ENCODE measurements around the gene ELOVL2.

Gene ELOVL2

DNA sequence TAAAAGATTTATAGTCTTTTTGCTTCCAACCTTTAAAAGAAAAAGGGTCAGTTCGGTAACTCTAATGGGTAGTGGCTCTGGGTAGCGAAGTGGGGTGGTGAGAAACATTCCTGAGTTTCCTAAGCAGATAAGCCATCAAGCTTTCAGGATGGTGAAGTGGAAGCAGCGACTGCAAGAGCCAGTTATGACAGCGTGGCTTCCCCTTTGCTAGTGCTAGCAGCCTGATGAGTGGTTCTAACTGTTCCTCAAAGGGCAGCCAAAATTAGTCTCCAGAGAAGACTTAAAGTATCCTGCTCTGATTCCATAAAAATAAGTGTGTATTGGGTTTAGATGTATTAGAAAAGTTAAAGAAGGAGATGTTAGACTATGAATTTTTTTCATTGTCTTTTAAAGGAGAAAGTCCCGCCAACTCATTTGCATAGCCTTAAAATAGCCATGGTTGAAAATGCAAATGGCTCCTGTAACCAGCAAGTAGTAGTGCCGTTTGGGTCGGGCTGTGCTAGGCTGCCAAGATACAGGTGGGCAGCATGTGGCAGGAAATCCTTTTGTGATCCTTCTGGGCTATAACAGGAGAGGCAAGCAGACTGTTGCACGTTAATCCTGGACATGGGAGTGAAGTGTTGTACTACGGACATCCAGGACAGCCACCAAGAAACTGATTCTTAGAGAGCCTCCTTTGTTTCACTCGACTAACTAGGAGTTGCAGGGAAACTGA is 18.0 kb downstream of the ELOVL2 start:
- Mint-ChIP-seq H3K36me3 (ENCODE audit: insufficient read depth) (no peaks in the 10 kb centered on the region), H3K9me3 (no peaks in the 10 kb centered on the region), H3K27ac (no peak overlapping the region), H3K4me1 (ENCODE audit: low read depth in 2 of 2) (no peaks in the 10 kb centered on the region), H3K27me3 (peaks cover 43 to 71% of the 10 kb centered on the region in 2 donors), H3K4me3 (no peak overlapping the region)
- no peak for ATAC-seq (replicated peaks)
- DNase-seq = no peak

DNA sequence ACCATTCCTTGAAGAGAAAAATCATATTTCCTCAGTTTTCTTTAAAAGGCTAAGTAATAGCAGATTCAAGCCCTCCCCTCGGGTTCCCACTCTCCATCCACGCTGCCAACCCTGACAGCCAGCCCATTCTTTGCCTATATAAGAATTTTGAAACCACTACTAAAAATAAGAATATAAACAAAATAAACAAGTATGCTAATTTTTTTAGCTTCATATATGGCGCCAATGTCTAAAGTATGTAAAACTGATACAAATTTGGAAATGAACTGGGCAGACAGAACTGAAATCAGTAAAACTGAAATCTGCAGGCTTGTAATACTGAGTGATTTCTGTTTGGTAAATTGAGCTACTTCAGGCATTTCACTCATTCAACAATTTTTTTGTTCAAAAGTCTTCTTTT is 19.0 kb downstream of the ELOVL2 start:
- H3K4me3 Mint-ChIP-seq = no peak overlapping the region
- DNase-seq (no peak), ATAC-seq (replicated peaks) (no peak)
- no peaks in the 10 kb centered on the region for H3K4me1 Mint-ChIP-seq (ENCODE audit: low read depth in 2 of 2)
- peaks cover 45 to 70% of the 10 kb centered on the region in 2 donors for H3K27me3 Mint-ChIP-seq
- H3K9me3 Mint-ChIP-seq = no peaks in the 10 kb centered on the region
- H3K36me3 Mint-ChIP-seq (ENCODE audit: insufficient read depth) = no peaks in the 10 kb centered on the region
- H3K27ac Mint-ChIP-seq = no peak overlapping the region

DNA sequence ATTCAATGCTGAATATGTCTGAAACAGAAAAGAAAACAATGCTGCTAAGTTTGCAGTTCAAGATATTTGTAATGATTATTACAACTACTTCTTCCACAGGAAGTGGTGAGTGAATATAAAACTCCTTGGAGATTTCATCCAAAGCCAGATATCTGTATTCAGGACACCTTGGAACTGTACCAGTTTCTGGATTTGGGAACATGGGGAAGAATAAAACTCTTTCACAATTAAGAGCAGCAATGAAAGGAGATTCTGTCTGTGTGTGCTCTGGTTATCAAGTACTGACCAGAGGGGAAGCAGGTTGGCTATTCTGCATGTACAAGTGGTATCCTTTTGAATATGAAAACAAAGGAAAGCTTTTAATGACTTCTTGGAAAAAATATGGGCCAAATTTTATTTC is 21.1 kb downstream of the ELOVL2 start:
- Mint-ChIP-seq H3K9me3 (no peaks in the 10 kb centered on the region), H3K4me3 (no peak overlapping the region), H3K27me3 (peaks cover 38 to 52% of the 10 kb centered on the region in 2 donors), H3K36me3 (ENCODE audit: insufficient read depth) (no peaks in the 10 kb centered on the region), H3K4me1 (ENCODE audit: low read depth in 2 of 2) (no peaks in the 10 kb centered on the region), H3K27ac (no peak overlapping the region)
- no peak for ATAC-seq (replicated peaks)
- DNase-seq = no peak

DNA sequence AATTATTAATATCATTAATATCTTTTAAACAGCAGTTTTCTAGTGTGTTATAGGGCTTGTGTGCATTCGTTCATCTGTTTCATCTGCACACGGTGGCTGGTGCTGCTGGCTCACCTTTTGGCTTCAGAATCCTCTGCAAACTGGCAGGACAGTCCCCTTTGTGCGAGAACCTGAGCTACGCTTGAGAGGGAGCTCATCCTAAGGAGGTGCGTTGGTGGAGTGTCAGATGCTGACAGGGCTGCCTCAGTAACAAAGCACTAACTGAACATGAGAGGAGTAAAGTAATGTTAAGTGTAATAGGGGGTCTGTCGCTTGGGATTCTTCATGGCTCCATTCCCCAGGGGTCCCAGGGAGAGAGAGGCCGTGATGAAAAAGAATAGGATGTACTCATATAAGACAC is 22.4 kb downstream of the ELOVL2 start:
- Mint-ChIP-seq H3K9me3 (no peaks in the 10 kb centered on the region), H3K4me3 (no peak overlapping the region), H3K4me1 (ENCODE audit: low read depth in 2 of 2) (no peaks in the 10 kb centered on the region), H3K36me3 (ENCODE audit: insufficient read depth) (no peaks in the 10 kb centered on the region), H3K27me3 (peaks cover 30 to 42% of the 10 kb centered on the region in 2 donors), H3K27ac (no peak overlapping the region)
- no peak for DNase-seq
- no peak for ATAC-seq (replicated peaks)

DNA sequence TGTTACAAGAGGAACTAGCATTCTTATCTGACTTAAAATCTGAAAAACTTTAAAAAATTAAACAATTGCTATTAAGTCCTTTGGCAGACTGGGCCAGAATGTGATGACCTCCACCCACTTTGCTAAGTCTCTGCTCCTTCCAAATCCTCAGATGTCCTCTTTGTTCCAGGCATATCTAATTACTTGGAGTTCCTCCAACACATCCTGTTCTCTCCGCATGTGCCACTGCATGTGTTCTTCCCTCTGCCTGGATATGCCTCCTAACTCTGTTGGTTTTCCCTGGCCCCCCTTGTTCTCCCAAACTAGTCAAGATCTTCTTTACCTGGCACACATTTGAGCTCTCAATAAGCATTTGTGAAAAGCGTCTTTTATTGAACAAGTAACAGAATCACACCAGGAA is 23.1 kb downstream of the ELOVL2 start:
- Mint-ChIP-seq H3K9me3 (no peaks in the 10 kb centered on the region), H3K4me1 (ENCODE audit: low read depth in 2 of 2) (no peaks in the 10 kb centered on the region), H3K27ac (no peak overlapping the region), H3K27me3 (peaks cover 28 to 37% of the 10 kb centered on the region in 2 donors), H3K36me3 (ENCODE audit: insufficient read depth) (no peaks in the 10 kb centered on the region), H3K4me3 (no peak overlapping the region)
- DNase-seq (no peak), ATAC-seq (replicated peaks) (no peak)

DNA sequence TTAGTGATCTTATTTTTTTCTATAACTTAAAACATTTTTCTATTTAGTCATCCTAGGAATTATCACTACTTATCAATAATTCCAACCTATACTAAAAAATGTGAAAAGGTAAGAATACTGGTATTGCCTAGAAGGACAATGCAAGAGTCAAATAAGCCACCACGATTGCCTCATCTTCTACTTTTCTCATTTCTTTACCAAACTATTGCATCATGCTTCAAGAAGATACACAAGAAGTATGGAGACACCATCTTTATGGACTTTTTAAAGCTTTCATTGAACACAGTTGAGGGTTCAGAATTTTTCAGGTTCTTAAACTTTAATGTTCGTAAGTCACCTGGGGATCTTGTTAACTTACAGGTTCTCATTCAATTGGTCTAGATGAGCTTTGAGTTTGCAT is 25.9 kb downstream of the ELOVL2 start:
- Mint-ChIP-seq H3K36me3 (ENCODE audit: insufficient read depth) (no peaks in the 10 kb centered on the region), H3K4me1 (ENCODE audit: low read depth in 2 of 2) (no peaks in the 10 kb centered on the region), H3K9me3 (no peaks in the 10 kb centered on the region), H3K27ac (no peak overlapping the region), H3K4me3 (no peak overlapping the region), H3K27me3 (peaks cover 39 to 43% of the 10 kb centered on the region in 2 donors)
- no peak for ATAC-seq (replicated peaks)
- no peak for DNase-seq

DNA sequence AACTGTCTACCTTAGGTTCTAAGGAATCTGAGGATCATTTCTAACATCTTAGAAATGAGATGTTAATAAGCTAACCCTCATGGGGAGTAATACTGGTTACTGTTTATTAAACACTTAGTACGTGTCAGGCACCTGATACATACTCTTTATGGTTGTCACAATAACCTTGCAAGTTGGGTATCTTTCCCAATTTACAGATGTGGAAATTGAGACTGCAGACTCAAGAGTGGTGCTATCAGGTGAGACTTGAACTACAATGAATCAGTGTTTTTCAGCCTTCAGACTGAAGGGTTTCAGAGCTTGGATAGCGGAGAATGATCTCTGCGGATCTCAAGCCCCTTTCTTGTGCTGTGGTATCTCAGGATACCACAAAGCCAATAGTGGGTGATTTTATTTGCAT is 27.0 kb downstream of the ELOVL2 start:
- Mint-ChIP-seq H3K27ac (no peak overlapping the region), H3K36me3 (ENCODE audit: insufficient read depth) (no peaks in the 10 kb centered on the region), H3K27me3 (peaks cover 35 to 48% of the 10 kb centered on the region in 2 donors), H3K4me1 (ENCODE audit: low read depth in 2 of 2) (no peaks in the 10 kb centered on the region), H3K9me3 (no peaks in the 10 kb centered on the region), H3K4me3 (no peak overlapping the region)
- no peak for ATAC-seq (replicated peaks)
- DNase-seq = no peak

DNA sequence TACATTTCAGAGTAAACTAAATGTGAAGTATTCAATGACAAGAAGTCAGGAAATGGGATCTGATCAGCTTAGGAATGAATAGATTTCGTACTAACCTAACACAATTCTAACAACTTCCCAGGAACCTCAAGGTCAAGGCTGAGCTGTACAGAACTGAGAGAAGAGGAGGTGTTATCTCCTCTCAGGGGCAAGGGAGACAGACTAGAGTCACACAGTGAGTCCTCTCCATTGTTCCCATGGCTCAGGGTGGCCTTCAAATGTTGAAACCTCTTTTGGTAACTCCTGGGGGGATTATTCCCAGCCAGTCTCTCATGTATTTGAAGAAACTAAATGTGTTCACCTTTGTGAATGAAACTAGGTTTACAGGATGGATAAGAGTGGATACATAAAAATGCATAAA is 27.7 kb downstream of the ELOVL2 start:
- no peak overlapping the region for H3K27ac Mint-ChIP-seq

DNA sequence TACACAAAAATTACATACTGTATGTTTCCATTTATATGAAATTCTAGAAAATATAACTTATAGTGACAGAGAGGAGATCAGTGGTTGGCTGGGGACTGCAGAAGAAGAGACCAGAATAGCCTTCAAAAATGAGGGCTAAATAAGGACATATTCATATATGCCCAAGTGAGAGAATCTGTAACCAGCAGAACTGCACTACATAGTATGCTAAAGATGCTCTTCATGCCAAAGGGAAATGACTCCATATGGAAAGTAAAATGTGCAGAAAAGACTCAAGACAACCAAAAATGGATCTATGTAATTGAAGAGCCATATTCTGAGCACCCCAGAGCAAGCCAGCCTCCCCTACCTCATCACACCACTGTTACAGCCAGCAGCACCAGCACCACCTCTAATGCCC is 29.0 kb downstream of the ELOVL2 start:
- H3K4me1 Mint-ChIP-seq (ENCODE audit: low read depth in 2 of 2) = no peaks in the 10 kb centered on the region
- H3K9me3 Mint-ChIP-seq = no peaks in the 10 kb centered on the region
- H3K27me3 Mint-ChIP-seq = peaks cover 28 to 37% of the 10 kb centered on the region in 2 donors
- DNase-seq = no peak
- H3K36me3 Mint-ChIP-seq (ENCODE audit: insufficient read depth) = no peaks in the 10 kb centered on the region
- H3K27ac Mint-ChIP-seq = no peak overlapping the region
- ATAC-seq (replicated peaks) = no peak
- H3K4me3 Mint-ChIP-seq = no peak overlapping the region

More for the DNA sequence above, 27.7 kb downstream of the ELOVL2 start:
- Mint-ChIP-seq H3K36me3 (ENCODE audit: insufficient read depth) (no peaks in the 10 kb centered on the region), H3K4me3 (no peak overlapping the region), H3K27me3 (peaks cover 28 to 45% of the 10 kb centered on the region in 2 donors), H3K9me3 (no peaks in the 10 kb centered on the region), H3K4me1 (ENCODE audit: low read depth in 2 of 2) (no peaks in the 10 kb centered on the region)
- no peak for DNase-seq
- ATAC-seq (replicated peaks) = no peak

DNA sequence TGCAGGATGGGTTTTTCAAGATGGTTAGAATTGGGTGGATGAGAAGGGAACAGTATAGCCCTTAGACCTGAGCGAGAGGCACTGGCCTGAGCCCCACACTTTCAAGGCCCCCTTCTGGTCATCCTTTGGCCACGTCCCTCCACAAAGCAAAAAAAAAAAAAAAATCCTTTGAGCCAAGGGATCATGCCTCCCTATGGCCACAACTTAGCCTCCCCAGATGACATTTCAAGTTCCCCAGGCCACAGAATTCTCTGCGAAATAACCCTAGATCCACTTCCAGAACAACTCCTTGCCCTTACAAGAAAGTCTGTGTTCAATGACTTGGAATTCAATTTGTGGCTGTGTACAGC is 30.4 kb downstream of the ELOVL2 start:
- Mint-ChIP-seq H3K4me3 (no peak overlapping the region), H3K36me3 (ENCODE audit: insufficient read depth) (no peaks in the 10 kb centered on the region), H3K27me3 (peaks cover 40 to 48% of the 10 kb centered on the region in 2 donors), H3K4me1 (ENCODE audit: low read depth in 2 of 2) (no peaks in the 10 kb centered on the region), H3K27ac (no peak overlapping the region), H3K9me3 (no peaks in the 10 kb centered on the region)
- DNase-seq (no peak), ATAC-seq (replicated peaks) (no peak)

DNA sequence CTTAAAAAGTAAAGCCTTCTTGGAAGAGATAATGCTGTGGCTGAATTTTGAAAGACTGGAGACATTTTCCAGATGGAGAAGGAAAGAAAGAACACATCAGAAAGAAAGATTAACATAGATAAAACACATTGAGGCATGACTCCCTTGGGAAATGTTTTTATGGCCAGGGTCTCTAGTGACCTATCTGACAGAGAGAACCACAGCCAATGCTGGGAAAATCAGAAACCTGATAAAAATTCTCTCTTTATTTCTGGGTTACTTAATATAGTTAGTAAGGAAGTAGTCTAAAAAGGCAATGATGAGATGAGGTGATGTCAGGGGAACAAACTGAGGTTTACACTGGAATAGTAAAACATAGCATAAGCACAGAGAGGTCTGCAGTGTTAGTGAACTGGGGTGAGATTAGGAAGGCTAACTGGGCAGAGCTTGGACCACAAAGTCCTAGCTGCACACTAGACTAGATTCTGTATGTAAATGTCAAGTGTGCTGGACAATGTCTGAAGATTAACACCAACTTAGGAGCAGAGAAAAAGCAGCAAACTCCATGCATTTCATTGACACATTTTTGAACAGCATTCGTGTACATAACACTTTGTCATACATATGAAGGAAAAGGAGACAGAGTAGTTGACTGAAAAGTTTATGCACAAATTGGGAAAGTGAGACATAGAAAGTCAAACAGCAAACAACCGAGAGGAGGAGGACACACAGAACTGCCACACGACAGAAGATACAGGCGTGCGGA is 31.0 kb downstream of the ELOVL2 start:
- no peak overlapping the region for H3K27ac Mint-ChIP-seq
- DNase-seq (no peak), ATAC-seq (replicated peaks) (no peak)
- H3K27me3 Mint-ChIP-seq = peaks cover 40 to 48% of the 10 kb centered on the region in 2 donors
- H3K4me1 Mint-ChIP-seq (ENCODE audit: low read depth in 2 of 2) = no peaks in the 10 kb centered on the region
- no peaks in the 10 kb centered on the region for H3K36me3 Mint-ChIP-seq (ENCODE audit: insufficient read depth)
- no peak overlapping the region for H3K4me3 Mint-ChIP-seq
- no peaks in the 10 kb centered on the region for H3K9me3 Mint-ChIP-seq

DNA sequence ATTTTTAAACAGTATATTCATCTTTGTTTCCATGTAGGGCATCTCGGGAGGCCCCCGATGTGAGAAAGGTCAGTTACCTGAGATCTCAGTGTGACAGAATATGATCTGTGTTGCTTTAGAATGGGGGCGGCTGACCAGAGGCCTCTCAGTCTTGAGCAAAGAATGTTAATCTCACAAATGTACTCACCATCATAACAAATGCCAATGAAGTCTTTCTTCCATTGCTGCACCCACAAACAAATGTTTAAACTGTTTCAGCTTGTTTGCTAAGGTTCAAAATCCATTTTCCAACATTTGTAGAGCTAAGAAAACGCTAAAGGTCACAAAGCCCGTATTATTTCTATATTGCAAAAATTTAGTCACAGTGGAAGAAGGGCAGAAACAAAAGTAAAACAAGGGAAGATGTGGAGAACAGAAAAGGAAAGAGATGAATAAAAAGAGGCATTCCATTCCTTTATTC is 31.8 kb downstream of the ELOVL2 start:
- H3K9me3 Mint-ChIP-seq = no peaks in the 10 kb centered on the region
- peaks cover 40 to 48% of the 10 kb centered on the region in 2 donors for H3K27me3 Mint-ChIP-seq
- no peak overlapping the region for H3K27ac Mint-ChIP-seq
- H3K4me1 Mint-ChIP-seq (ENCODE audit: low read depth in 2 of 2) = no peaks in the 10 kb centered on the region
- no peak overlapping the region for H3K4me3 Mint-ChIP-seq
- DNase-seq (no peak), ATAC-seq (replicated peaks) (no peak)
- no peaks in the 10 kb centered on the region for H3K36me3 Mint-ChIP-seq (ENCODE audit: insufficient read depth)

DNA sequence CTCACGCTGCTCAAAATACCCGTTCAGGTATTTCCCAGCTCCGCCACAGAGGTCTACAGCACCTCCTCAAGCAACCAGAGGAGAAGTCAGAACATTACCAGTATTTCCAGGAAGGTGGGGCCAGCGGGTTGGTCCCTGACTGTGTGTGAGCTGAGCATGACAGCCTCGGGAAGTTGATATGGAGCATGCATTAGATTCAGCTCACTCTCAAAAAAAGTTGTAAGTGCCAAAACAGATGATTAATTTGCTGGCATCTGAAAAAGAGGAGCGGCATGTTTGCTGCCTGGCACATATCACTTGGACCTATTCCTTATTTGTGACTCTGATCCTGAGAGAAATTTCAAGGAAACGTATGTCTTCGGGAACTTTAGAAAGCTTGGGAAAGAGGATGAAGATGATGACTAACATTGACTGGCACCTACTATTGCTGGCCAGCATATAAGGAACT is 32.3 kb downstream of the ELOVL2 start:
- Mint-ChIP-seq H3K9me3 (no peaks in the 10 kb centered on the region), H3K4me3 (no peak overlapping the region)
- DNase-seq = no peak

DNA sequence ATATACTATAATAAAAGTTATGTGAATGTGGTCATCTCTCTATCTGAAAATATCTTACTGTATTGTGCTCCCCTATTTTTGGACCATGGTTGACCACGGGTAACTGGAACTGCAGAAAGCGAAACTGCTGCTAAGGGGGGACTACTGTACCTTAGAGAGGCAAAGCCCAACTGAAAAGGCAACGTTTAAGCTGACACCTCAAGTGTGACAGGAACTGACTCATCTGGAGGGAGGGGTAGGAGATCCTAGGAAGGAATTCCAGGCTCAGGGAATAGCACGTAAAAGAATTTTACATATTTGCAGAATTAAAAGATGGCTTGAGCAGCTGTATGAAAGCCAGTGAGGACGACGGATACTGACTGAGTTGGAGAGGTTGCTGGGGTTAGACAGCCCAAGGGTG is 34.8 kb downstream of the ELOVL2 start:
- Mint-ChIP-seq H3K27me3 (peaks cover 29 to 34% of the 10 kb centered on the region in 2 donors), H3K4me3 (no peak overlapping the region), H3K9me3 (no peaks in the 10 kb centered on the region), H3K4me1 (ENCODE audit: low read depth in 2 of 2) (no peaks in the 10 kb centered on the region), H3K36me3 (ENCODE audit: insufficient read depth) (no peaks in the 10 kb centered on the region), H3K27ac (no peak overlapping the region)
- DNase-seq (no peak), ATAC-seq (replicated peaks) (no peak)

More for the DNA sequence above, 32.3 kb downstream of the ELOVL2 start:
- Mint-ChIP-seq H3K27ac (no peak overlapping the region), H3K36me3 (ENCODE audit: insufficient read depth) (no peaks in the 10 kb centered on the region), H3K27me3 (peaks cover 40 to 48% of the 10 kb centered on the region in 2 donors), H3K4me1 (ENCODE audit: low read depth in 2 of 2) (no peaks in the 10 kb centered on the region)
- no peak for ATAC-seq (replicated peaks)

Measured in effector memory CD8-positive, alpha-beta T cell (primary cell).